Testis (tissue), 3 donors: ENCODE data around the gene CTCF. TPM values are rescaled to one million over a fixed set of nuclear protein-coding genes. Genes with fewer than 3 reads are reported as not detected.

Experiments used
- DNase-seq: peaks from one replicate; pipeline ENCODE4 v3.0.0-alpha.2; 2019
- H3K27ac ChIP-seq, 2 donors: fragments of 200-600 bp; sonication (generic); one replicate each; pipeline ENCODE4 v1.5.1; 2019
- H3K27me3 ChIP-seq: fragments of 200-600 bp; sonication (generic); one replicate; pipeline ENCODE4 v1.5.1; 2019
- H3K36me3 ChIP-seq: fragments of 200-600 bp; sonication (generic); one replicate; pipeline ENCODE4 v1.5.1; 2017; ENCODE audit warnings: low read depth; ENCODE audit errors: missing control alignments
- H3K4me1 ChIP-seq: fragments of 200-600 bp; sonication (generic); one replicate; pipeline ENCODE4 v1.5.1; 2019
- H3K4me3 ChIP-seq, 2 donors: fragments of 200-600 bp; sonication (generic); one replicate each; pipeline ENCODE4 v1.5.1; 2017 to 2019
- H3K9me3 ChIP-seq: fragments of 200-600 bp; sonication (generic); one replicate; pipeline ENCODE4 v1.5.1; 2017
- CTCF ChIP-seq, 3 experiments: fragments of 450-650 bp in 2 of 3; fragments of 200-600 bp in 1 of 3; sonication (generic) in 1 of 3; IDR thresholded peaks; one replicate each; pipeline ENCODE4 v1.5.1; 2016 to 2019; ENCODE audit warnings: antibody characterized with exemption in 3 of 3, mild to moderate bottlenecking in 2 of 3, moderate library complexity in 1 of 3
- POLR2A ChIP-seq: fragments of 450-650 bp; IDR thresholded peaks from one replicate; pipeline ENCODE4 v1.6.1; 2017; ENCODE audit warnings: antibody characterized with exemption, mild to moderate bottlenecking, moderate library complexity
- WGBS, 2 donors: methylation state at CpG; one replicate each; pipeline ENCODE4 v1.1.5; 2018; 5-methylcytosine and 5-hydroxymethylcytosine counted together
- intact Hi-C: fragments of 100-400 bp; cut with DNase I; formaldehyde crosslinking; loops from one replicate; pipeline ENCODE4 v1.15.1; 2023; ENCODE audit warnings: low total_unique reads
- polyA plus RNA-seq: library from polyadenylated mRNA; stranded (reverse); fragments of 350-450 nt; fragmentation: Illumina TruSeq; extraction: RNeasy Lipid Tissue Mini Kit (QIAGEN cat#74804); gene quantifications from one replicate; pipeline ENCODE4 v1.2.3, GENCODE V29; 2014; ENCODE audit warnings: low read depth, low replicate concordance; ENCODE audit not compliant: insufficient read depth
- total RNA-seq, 2 donors: library from RNA; depleted of rRNA; stranded (reverse); fragments of >200 nt; gene quantifications; one replicate each; pipeline ENCODE4 v1.2.3, GENCODE V29; 2016

CTCF gene
- total and polyA plus RNA-seq, 3 donors from 2014 or later, result 25.9 to 47.0 (median 45.5) TPM

- Histone ChIP-seq H3K27ac (no peak overlapping the region), H3K36me3 (no peaks in the 10 kb centered on the region), H3K9me3 (no peaks in the 10 kb centered on the region), H3K4me1 (peaks cover 71% of the 10 kb centered on the region), H3K4me3 (no peak overlapping the region), H3K27me3 (no peaks in the 10 kb centered on the region)
- 81 to 85% methylated on average over 2 of the region's 2 CpGs for WGBS, 2 donors
- TF ChIP-seq POLR2A (no peak), CTCF (IDR thresholded peaks at IDR 0.05) (no peak)
- intact Hi-C loops, result no loop called here
- DNase-seq, result no peak
Measured at GRCh38 chr16:67535201-67535600, 27.1 kb upstream of the CTCF start.

DNA sequence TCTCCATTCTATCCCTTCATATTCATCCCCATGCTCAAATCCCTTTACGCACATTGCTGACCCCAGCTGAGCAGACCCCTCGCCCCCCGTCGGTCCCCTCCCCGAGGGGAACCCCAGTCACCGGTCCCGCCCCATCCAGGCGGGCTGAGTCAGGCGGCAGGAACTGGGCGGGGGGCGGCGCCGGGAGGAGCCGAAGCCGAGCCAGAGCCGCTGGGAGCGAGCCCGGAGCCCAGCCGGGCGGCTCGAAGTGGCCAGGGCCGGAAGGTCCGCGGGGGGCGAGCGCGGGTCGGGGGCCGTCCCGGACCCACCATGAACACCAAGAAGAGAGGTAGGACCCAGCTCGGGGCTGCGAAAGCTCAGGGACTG is 25.1 kb upstream of the CTCF start:
- no peak for TF ChIP-seq POLR2A
- no peak for TF ChIP-seq CTCF (IDR thresholded peaks at IDR 0.05)

GRCh38 chr16:67537636-67538591 is 24.4 kb upstream of the CTCF start:
- Histone ChIP-seq H3K27me3 (no peaks in the 10 kb centered on the region), H3K4me1 (peaks cover 48% of the 10 kb centered on the region), H3K27ac (peak overlapping the region; percentile 89), H3K36me3 (no peaks in the 10 kb centered on the region), H3K4me3 (peak overlapping the region; percentile 64 to 73), H3K9me3 (no peaks in the 10 kb centered on the region)
- peak; percentile 64 for DNase-seq
- TF ChIP-seq CTCF (IDR thresholded peaks at IDR 0.05) (no peak), POLR2A (no peak)
- intact Hi-C loops, result no loop called here
- WGBS, 2 donors, result 4 to 12% methylated on average over 25 to 74 of the region's 97 CpGs

More for the DNA sequence above, 25.1 kb upstream of the CTCF start:
- DNase-seq, result peak; percentile 60
- Histone ChIP-seq H3K27ac (peak overlapping the region; percentile 89), H3K4me3 (peak overlapping the region; percentile 64 to 73), H3K4me1 (peaks cover 54% of the 10 kb centered on the region), H3K27me3 (no peaks in the 10 kb centered on the region), H3K36me3 (no peaks in the 10 kb centered on the region), H3K9me3 (no peaks in the 10 kb centered on the region)
- intact Hi-C loops, result no loop called here
- WGBS, 2 donors, result 1 to 2% methylated on average over 12 to 29 of the region's 32 CpGs

DNA sequence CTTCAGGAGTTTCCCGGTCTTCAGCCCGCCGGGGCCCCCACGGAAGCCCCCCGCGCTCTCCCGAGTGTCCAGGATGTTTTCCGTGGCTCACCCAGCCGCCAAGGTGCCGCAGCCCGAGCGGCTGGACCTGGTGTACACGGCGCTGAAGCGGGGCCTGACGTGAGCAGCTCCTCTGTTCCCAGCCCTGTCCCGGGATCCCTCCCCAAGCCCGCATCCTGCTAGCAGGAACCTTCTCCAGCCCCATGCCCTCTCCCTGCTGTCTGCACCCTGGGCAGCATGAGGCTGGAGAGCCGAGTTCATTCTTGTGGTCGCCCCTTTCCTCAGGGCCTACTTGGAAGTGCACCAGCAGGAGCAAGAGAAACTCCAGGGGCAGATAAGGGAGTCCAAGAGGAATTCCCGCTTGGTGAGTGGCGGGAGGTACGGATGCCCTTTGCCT is 23.6 kb upstream of the CTCF start:
- H3K36me3 ChIP-seq, result no peaks in the 10 kb centered on the region
- 23 to 24% methylated on average over 4 to 23 of the region's 23 CpGs for WGBS, 2 donors
- intact Hi-C loops, result no loop called here
- H3K27me3 ChIP-seq, result no peaks in the 10 kb centered on the region
- H3K27ac ChIP-seq, result peak overlapping the region; percentile 89
- DNase-seq, result no peak
- TF ChIP-seq POLR2A (no peak), CTCF (IDR thresholded peaks at IDR 0.05) (no peak)
- peak overlapping the region in 1 of 2 donors; percentile 73 for H3K4me3 ChIP-seq
- peaks cover 46% of the 10 kb centered on the region for H3K4me1 ChIP-seq
- no peaks in the 10 kb centered on the region for H3K9me3 ChIP-seq
